HG03175 (cell line): ENCODE results near the gene UGP2.
"Not testable (repeated sequence)": the region's sequence is repeated elsewhere in the genome, so short reads cannot be mapped to it uniquely, and the experiment has no call there.

Experiments
- ATAC-seq: cut with Tn5 transposase; IDR thresholded peaks from one replicate; pipeline ENCODE4 v1.9.1; 2021; ENCODE audit warnings: mild to moderate bottlenecking, moderate library complexity; ENCODE audit not compliant: unreplicated experiment

UGP2 gene

DNA sequence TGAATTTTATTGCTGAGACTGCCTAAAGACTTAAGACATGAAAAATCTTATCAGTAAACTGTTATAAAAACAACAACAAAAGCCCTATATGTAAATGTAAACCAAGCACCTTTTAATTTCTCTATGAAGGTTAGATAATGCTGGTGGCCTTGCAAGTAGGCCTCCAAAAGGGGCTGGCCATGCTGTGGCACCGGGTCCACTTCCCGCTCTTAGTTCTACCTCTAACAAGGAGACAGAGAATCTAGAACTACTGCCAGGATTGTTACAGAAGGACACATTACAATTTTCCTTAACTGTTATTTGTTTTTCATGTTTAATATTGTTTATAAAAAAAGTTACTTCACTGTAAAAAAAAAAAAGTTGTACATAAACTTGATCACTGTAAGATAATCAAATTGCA lies 49.0 kb downstream of the UGP2 start:
- ATAC-seq = no peak

DNA sequence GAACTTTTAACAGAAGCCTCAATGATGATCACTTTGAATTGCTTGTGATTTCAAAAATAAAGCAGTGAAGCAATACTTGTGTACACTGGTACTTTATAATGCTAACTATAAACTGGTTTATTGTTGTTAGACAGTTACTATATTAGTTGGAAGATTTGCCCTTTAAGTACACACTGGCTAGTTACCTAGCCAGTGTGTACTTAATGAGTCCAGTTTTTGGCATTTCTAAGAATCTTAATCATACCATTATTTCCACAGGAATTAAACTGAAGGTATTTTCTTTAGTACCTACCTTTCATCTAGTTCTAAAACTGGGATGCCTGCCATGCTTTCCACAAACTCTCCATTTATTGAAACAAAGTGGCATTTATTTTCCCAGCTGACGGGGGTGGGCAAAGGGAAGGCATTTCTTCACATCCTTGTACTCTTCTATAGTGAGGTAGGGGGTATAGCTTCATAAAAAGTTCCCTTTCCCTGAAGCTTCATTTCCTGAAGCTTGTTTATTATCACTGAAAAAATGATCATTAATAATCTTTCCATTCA lies 49.9 kb downstream of the UGP2 start:
- ATAC-seq = no peak

DNA sequence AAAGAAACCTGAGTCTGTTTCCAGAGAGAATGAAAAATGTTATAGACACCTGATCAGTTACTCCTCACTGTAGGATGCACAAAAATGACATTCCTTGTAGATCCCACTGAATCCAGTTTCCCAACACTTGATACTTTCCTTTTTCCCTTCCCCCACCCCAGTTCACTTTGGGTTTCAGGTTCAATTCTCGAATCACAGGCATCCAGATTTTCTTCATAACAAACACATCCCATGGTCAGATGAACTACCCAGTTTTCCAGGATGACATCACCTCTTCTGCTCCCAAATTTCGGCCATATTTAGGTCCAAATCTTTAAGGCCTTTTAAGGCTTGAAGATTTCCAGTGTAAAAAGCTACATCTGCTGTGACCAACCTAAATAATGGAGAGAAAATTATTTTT lies 51.5 kb downstream of the UGP2 start:
- no peak for ATAC-seq

DNA sequence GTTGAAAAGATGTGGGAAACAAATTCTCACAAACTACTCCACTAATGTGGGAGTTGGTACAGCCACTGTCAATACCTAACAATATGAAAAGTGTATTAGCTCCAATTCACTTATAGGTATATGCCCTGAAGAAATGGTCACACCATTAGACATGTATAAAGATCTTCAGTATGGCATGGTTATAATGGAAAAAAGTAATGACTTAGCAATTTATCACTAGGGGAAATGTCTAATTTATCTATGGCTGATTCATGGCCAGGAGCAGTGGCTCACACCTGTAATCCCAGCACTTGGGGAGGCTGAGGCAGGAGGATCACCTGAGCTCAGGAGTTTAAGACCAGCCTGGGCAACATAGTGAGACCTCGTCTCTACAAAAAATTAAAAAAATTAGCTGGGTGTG lies 52.5 kb downstream of the UGP2 start:
- no peak for ATAC-seq

GRCh38 chr2:63898839-63899238 lies 57.1 kb downstream of the UGP2 start:
- ATAC-seq = no peak

DNA sequence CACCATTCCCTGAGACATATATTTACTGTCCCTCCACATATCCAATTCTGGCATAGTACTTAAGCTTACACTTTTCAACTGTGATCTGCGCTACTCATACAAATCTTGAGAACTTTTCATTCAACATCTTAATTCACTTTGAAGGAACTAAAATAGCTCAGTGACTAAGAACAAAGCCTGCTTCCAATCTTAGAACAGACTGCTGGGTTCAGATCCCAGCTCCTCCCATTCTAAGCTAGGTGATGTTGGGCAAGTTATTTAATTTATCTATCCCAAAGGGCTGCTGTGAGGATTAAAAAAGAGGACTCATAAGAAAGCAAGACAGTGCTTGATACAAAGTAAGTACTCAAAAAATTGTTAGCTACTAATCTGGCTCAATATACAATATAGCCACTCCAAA lies 57.9 kb downstream of the UGP2 start:
- ATAC-seq = no peak

DNA sequence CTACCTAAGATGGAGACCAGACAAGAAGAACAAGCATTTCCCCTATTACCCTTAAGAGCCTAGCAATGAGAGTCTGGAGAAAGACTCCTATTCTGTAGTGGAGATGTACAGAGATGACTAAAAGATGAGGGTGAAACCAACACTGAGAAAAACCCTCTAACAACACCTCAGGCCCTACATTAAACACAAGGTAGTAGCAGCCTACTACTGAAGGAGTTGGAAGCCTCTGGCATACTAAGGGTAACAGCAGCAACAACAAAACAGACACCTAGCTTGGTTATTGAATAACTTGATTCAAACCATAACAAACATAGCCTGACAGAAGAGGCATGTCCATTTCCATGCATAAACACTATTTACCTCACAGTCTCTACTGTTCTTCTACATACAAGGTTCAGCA lies 60.5 kb downstream of the UGP2 start:
- no peak for ATAC-seq

- peak; percentile 74 for ATAC-seq
Observed at GRCh38 chr2:63903003-63903402, 61.3 kb downstream of the UGP2 start.

DNA sequence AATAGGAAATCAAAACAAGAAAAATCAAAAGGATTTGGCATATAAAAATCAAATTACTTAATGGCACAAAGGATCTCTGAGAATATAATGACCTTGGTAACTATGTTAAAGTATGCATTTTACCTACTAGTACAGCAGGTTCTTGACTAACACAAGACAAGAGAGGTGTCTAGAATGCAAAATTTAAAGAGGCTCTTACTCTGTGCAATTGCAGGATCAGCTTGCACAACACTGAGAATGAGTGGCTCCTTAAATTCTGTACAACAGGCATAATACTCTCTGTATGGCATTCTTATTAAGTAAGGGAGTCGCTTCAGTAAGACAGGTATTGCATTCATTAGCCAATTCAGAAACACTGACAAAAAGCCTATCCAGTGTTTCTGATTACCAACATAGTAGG lies 72.6 kb downstream of the UGP2 start:
- no peak for ATAC-seq

- ATAC-seq = no peak
Observed at GRCh38 chr2:63926815-63927214, 85.1 kb downstream of the UGP2 start.

DNA sequence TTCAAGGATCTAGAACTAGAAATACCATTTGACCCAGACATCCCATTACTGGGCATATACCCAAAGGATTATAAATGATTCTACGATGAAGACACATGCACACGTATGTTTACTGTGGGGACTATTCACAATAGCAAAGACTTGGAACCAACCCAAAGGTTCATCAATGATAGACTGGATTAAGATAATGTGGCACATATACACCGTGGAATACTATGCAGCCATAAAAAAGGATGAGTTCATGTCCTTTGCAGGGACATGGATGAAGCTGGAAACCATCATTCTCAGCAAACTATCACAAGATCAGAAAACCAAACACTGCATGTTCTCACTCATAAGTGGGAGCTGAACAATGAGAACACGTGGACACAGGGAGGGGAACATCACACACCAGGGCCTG lies 90.4 kb downstream of the UGP2 start:
- ATAC-seq = not testable (repeated sequence)
